GM19328 (cell line): ENCODE measurements around the gene XPO6.

Experiments
- ATAC-seq: cut with Tn5 transposase; IDR thresholded peaks from one replicate; pipeline ENCODE4 v1.9.1; 2021; ENCODE audit warnings: mild to moderate bottlenecking, moderate library complexity; ENCODE audit not compliant: unreplicated experiment

The XPO6 gene

DNA sequence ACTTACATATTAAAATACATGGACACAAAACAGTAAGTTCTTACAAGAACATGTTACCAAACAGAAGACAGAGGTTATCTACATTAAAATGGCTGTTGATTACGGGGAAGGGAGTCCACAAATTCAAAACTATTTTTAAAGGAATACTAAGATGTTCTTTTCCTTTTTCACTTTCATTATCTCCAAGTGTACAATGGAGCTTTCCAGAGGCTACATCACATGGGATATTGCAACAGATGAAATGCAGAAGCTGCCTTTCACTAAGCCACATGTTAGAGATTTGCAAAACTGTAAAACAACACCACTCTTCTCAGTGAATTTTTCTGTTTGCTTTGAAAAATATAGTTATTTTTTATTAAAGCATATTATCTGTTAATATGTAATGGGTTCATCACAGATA, 53.6 kb downstream of the XPO6 start:
- no peak for ATAC-seq

DNA sequence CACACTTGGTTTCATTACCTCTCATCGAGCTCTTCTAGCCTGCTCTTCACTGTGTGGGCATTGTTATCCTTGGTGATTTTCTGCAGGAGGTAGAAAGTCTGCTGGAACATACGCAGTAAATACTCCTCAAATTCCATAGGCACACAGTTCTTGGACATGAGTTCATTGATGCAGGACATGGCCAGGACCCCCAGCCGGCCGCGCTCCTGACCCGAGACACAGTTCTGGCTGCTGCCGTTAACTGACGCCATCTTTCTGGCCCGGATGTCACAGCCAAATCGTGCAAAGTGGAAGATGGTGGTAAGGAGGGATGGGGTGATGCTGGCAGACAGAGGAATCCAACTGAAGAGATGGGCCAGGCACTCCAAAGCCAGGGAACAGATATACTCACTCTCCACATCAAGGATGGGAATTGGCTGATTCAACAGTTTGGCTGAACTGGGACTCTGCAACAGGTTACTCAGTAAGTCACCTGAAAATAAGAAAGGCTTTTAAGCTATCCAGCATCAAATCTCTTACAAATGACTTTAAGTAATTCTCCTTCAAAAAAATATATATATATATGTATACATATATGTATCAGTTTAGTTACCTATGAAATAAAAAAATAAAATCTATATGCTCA, 55.6 kb downstream of the XPO6 start:
- no peak for ATAC-seq

DNA sequence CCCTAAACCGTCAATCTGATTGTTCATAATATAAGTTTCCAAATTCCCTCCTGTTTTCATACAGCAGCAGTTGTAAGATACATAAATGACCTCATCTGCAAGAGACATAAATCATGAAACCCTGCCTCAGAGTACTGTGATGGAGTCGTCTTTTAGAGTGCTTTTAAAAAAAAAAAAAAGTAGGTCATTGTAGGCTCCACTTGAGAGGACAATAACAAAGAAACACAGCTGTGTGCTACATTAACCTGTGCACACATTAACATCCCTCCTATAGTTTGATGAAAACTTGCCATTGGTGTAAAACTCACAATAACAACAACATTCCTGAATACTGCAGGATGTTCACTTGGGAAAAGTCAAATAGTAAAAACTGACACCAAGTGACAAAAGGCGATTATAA, 56.5 kb downstream of the XPO6 start:
- no peak for ATAC-seq

DNA sequence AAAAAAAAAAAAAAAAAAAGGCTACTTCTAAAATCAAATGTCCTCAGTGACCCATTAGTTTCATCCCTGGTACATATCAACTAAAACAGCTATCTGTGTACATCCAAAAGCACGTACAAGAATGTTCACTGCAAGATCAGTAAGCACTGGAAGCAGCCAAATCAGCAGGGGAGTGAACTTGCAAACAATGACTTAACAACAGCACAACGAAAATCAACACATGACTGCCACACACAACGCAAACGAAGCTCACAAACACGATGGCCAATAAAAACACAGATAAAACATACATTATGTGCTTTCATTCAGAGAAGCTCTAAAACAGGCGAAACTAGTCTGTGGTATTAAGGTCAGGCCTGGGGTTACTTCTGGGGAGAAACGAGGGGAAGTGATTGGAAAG, 60.6 kb downstream of the XPO6 start:
- ATAC-seq = no peak

DNA sequence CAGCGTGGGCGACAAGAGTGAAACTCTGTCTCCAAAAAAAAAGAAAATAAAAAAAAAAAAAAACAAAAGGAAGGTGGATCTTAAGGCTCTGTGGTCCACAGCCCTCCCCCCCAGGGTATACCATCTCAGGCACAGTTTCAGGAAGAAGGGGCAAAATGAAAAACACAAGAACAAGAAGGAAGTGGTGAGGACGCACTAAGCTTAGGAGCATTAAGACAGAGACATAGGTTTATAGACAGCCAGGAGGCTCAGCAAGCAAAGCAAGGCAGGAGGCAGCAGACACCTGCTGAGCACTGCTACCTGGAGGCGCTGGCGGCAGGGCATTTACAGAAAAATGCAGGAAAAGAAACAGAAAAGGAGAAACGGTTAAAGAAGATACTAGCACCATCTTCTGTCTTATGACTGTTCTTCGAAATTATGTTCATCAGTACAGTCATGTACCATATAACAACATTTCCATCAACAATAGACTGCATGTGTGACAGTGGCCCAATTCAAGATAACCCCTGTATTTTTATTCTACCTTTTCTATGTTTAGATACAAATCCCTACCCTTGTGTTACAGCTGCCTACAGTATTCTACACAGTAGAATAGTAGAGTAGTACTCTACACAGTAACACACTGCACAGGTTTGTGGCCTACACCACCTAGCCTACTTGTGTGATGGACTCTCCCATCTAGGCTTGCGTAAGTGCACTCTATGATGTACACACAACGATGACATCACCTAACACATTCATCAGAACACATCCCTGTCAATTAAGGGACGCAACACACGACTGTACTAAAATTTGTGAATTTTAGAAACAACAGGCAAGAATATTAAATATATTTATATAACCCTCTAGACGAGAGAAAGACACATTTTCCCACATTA, 62.5 kb downstream of the XPO6 start:
- no peak for ATAC-seq

DNA sequence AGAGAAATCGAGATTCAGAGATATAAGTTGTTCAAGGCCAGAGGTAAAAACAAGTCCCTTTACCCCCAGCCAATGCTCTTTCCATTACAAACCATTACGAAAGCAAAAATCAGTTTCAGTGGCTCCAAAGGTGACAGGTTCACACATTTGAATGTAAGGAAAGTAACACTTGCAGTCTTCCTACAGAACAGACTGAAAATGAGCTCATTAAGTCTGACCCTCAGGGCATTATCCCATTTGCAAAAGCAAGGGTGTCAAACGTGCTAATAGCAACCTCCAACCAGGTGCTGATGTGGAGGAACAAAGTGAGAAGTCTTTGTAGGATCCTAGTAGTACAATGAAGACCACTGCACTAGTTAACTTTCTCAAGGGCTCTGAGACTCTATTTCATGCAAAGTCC, 65.2 kb downstream of the XPO6 start:
- ATAC-seq = no peak

DNA sequence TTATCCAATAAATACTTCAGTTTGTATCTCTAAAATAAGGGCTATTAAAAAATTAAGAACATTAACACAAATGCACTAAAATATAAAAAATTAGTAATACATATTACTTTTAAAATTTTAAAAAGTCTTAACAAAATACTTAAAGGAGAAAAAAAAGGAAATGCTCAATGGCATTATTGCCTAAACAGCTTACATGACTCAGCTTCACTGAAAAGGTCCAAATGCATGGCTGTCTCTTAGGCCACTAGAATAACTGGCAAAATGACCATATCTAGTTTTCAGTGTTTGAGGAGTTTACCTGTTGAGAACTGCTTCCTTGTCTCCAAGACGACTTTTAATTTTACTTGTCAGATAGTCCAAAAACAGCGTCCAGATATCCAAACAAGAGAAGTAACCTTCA, 66.0 kb downstream of the XPO6 start:
- no peak for ATAC-seq

DNA sequence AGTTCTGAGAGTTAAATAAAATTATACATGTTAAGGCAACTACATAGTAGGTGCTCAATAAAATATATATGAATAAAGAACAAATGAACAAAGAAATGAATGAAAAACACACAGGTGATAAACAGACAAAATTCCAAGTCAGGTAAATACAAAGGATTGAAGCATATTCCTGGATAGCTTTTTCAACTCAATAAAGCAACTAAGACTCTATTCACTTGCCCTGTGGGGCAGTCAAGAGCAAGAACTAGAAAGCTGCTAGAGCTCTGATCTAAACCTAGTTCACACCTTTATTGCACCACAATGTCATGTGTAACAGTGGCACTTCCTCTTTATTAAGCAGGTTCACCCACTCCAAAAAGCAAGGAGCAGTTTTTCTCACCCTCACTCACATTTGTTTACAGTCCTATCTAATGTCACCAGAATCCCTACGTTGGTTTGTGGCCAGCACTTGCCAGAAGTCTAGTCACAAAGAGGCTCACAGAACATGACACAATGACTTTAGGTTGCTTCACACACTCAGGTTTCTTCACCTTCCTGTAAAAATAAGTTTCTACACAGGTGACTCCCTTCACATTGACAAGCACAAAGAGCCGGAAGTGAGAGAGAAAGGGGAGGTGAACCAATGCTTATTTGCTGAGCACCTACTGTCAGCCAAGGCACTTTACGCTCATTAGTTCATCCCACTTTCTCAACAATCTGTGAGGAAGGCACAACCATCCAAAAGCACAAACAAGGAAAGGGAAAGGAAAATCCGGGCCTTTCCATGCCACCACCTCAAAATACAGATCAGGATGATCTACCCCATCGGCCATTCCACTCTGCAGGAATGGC, 70.8 kb downstream of the XPO6 start:
- ATAC-seq = peak; percentile 59

DNA sequence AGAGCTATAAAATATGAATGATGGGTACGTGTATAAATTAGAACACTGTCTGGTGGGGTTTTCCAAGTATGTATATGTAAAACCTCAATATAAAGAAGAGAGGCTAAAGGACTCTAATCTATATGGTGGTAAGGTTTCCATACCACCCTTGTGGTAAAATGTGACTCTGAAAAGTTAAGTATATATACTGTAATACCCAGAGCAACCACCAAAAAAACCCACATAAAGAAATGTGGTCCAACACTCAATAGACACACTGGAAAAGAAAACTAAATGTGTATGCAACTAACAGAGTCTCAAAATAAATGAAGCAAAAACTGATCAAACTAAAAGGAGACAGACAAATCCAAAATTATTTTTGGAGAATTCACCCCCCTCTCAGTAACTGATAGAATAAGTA, 72.2 kb downstream of the XPO6 start:
- ATAC-seq = no peak

DNA sequence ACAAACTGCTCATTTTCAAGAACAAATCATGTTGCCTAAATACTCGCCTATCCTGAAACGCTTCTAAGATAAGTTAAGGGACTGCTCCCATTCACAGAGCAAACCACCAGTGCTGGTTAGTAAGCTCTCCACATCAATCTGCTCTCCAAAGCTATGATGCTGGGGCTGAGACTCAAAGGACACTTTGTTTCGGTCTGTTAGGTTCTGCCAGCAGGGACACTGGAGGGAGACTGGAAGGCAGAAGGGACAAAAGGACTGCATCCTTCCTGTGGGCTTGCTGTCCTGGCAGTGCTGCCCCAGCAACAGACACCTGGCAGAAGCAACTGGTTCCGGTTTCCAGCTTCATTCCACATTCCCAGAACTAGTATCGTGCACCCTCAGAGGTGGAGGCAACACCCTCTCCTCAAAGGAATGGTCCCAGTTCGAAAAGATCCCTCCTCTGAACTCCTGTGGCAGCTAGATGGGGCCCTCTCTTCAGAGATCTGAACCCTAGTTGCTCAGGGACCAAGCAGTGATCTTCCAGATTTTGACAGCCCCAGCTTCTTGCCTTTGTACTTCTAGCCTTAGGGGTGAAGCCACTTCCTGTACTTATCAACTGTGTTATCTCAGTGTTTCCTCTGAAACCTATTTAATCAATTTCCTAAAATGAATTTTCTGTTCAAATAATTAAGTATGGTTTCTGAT, 74.9 kb downstream of the XPO6 start:
- ATAC-seq = no peak

DNA sequence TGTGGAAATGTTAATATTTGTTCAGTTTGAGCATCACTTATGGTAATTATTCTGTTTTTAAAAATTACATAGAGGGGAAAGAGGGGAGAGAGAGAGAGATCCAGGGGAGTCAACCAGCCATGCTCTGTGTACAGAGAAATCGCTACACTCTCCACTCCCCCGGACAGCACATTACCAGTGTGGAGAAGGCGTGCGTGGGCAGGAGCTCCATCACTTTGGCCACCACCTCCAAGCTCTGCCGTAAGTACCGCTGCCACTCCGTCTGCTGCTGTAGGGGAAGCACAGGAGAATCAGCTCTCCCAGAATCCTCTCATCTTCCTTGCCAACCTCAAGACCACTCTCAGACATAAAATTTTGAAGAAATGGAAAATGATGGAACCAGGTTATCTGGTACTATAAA, 78.1 kb downstream of the XPO6 start:
- no peak for ATAC-seq

DNA sequence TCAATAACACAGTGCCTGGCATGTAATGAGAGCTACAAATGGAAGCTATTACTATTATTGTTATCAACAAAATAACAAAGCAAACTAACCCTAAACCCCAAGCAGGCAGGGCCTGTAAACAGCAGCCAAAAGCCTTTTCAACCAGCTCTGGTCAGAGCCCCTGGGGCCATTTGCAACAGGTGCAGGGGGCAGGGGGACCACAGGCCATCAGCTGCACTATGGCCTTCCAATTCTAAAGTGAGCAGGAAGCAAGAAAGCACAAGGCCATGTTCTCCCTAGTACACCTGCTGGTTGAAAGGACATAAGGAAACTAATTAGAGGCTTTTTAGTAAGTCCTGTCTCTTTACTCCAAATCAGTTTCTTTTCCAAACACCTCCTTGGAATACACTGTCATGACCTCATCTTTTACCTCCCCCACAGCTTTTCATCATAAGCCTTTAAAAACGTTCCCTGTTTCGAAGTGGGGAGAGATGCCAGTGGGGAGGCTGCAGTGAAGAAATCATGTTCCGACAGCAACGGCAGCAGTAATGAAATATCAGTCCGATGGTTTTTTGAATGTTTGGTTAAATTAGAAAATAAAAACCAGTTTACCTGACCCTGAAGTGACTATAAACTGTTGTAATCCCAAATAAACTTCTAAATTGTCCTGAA, 79.9 kb downstream of the XPO6 start:
- no peak for ATAC-seq

DNA sequence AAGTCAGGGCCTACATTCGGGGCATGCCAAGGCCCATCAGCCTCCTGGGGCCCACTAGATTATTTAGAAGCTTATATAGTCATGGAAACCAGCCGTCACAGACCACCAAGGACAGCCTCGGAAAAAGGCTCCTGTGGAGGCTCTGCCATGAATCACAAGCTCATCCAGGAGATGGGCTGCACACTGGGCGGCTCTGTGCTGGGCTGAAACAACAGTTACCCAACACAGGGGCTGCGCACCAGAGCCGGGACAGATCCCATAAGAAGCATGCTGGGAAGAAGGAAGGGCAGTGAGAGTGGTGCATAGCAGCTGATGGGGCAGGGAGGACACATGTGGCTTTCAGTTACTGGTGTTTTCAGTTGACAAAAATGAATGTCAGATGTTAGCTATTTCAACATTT, 80.6 kb downstream of the XPO6 start:
- no peak for ATAC-seq

DNA sequence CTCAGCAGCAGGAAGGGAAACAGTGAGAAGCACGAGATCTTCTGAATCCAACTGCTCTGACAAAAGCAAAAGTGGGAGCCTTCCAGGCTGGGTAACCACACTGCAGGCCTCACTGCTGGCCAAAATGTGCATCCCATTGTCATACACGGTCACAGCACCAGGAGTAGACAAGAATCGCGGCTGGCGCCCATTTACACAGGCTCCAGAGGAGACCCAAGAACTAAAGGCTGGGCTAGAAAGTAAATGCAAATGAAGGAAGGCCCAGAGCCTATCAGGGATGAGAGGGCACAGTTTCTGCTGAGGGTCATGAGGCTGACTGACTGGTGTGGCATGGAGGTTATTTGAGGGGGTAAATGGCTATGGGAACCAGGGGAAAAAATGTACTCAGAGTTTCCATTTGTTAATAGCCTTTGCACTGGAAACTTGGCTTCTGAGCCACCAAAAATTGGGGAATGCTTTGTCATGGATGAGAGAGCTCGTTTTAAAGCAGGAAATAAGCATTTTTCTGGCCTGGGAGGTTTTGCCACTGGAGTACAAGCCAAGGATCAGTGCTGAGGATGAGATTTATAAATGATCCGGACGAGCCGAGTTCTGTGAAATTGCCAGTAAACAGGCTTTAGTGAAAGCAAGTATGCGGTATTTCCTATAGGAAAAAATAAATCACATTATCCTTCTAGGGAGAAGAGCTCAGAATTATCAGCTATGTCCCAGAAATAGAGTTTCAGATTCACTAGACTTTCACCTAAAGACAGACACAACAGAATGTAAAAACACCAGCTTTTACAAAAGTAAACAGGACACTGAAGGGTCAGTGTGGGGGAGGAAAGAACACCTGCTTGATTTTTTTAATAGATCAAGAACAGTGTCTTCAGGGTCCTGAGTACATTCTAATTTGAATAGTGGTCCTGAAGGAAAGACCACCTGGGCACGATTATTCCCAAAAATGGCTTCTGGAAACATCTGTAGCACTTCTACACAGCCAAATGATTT, 81.4 kb downstream of the XPO6 start:
- no peak for ATAC-seq

DNA sequence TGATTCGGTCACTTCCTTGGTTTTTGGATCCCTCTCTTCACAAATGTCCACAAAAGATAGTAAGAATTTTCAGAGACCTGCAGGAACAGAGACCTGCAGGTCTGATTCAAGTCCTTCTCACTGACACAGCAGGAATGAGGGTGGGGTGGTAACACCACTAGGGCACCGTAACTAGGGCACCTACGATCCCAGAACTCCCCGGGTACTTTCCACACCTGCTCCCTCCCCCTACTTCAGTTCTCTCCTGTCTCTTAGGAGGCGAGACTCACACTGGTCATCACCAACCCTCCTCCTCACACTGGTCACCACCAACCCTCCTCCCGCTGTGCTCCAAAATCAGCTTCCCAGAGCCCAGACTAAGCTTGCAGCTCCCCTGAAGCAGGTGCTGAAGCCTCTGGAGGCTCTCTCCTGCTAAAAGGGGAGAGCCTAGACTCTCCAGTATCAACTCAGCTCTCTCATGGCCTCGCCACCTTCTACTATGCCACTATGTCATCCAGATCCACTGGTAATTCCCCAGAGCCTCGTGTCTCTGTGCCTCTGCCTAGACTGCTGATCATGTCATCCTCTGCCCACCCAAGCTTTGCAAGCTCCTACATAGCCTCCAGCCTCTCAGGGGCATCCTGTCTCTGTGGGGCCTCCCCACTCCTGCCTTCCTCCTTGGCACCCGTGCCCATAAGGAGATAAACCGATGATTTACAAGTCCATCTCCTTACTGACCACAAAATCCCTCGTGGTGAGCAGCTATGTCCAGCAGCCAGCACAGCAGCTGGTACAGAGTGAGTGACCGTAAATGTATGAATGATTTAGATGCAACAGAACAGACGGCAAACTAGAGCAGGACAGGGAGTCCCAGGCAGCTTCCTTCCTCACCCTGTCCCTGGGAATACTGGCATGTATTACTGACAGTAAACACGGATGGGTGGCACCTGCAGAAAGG, 84.8 kb downstream of the XPO6 start:
- ATAC-seq = no peak

DNA sequence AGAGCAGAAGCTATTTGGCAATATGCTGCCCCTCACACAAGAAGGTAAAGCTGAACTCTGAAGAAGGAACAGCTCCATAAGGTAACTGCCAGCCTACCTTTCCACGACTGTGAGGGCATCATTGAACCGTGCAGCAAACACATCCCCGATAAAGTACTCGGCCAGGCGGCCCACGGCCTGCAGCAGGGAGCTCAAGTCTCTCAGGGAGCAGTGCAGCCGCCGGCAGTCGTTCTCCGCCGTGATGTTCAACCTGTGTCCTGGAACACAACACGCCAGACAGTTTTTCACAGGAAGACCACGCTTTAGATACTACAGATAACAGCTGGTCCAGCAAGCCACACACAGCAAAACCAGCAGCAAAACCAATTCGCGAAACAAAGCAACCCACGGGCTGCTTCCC, 86.2 kb downstream of the XPO6 start:
- ATAC-seq = no peak

DNA sequence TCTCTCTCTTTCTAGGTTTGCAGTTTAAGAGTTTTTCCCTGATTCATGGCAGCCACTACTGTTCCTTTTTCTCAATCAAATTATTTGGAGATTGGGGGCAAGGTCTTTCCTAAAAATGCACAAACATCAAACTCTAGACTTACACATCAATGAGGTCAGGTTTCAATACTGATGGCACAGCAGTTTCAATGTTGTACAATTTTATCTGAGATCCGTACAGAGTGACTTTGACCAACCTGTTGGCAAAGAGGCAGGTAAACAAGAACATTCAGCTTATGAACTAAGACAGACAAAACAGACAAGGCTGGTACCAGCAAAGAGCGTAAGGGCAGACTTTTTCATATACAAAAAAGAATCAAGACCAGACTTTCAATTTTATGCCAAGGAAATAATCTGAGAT, 90.2 kb downstream of the XPO6 start:
- ATAC-seq = no peak

DNA sequence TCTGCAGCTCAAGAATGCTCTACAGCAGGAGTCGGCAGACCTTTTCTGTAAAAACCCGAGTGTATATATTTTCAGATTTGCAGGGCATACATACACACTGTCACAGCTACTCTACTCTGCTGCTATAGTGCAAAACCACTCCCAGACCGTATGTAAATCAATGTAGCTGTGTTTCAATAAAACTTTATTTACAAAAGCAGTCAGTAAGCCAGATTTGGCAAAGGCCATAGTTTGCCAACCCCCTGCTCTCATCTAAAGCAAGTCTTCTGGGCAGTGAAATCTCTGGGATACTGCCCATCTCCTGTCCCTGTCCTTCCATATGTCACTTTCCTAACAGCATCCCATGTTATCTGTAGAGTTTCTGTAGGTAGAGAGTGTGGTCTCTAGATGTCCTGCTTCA, 91.0 kb downstream of the XPO6 start:
- ATAC-seq = no peak
